AG09309 (cell line): ENCODE measurements around the gene TCF19.

ENCODE experiments used
- DNase-seq: peaks from one replicate; pipeline ENCODE4 v3.0.0-alpha.2; 2010; ENCODE audit warnings: low read depth
- H3K4me3 ChIP-seq: 2 replicates; pipeline ENCODE4 v1.5.1; 2011; ENCODE audit warnings: mild to moderate bottlenecking, low read depth, low read length, moderate library complexity; ENCODE audit not compliant: control insufficient read depth
- TF ChIP-seq, protein P1 (sequence below): IDR thresholded peaks from 2 replicates; pipeline ENCODE4 v1.5.1; 2011; ENCODE audit warnings: mild to moderate bottlenecking, low read depth, low read length, inconsistent platforms; ENCODE audit not compliant: insufficient read depth, control insufficient read depth; ENCODE audit errors: missing control alignments

Gene TCF19

DNA sequence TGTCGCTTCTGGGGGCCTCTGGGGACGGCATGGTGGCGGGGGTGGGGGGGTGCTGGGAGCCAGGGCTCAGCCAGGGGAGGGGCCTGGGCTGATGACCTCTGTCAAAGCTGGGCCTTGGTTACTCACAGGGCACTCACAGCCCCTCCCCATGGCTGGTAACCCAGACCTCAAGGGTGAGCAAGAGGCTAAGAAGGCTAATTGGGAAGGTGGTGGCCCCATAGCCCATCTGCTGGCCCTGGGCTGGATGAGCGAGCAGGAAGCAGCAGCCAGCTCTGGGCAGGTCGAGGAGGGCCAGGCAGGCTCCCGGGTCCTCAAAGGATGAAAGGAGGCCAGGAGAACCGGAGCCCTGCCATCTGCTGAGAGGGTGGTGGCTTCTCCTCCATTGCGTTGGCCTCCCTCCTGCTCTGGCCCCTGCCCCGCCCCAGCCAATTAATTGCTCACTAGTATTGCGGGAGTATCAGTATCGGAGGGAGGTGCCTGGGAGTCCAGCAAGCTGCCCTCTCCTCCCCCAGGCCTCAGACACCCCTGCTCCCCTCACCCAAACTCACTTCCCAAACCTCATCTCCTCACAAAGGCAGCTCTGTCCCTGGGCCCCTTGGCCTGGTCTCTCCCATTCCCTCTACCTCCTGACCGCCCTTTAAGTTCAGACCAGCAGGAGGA, 37.1 kb upstream of the TCF19 start:
- no peak overlapping the region for H3K4me3 ChIP-seq
- TF ChIP-seq, protein P1, sequence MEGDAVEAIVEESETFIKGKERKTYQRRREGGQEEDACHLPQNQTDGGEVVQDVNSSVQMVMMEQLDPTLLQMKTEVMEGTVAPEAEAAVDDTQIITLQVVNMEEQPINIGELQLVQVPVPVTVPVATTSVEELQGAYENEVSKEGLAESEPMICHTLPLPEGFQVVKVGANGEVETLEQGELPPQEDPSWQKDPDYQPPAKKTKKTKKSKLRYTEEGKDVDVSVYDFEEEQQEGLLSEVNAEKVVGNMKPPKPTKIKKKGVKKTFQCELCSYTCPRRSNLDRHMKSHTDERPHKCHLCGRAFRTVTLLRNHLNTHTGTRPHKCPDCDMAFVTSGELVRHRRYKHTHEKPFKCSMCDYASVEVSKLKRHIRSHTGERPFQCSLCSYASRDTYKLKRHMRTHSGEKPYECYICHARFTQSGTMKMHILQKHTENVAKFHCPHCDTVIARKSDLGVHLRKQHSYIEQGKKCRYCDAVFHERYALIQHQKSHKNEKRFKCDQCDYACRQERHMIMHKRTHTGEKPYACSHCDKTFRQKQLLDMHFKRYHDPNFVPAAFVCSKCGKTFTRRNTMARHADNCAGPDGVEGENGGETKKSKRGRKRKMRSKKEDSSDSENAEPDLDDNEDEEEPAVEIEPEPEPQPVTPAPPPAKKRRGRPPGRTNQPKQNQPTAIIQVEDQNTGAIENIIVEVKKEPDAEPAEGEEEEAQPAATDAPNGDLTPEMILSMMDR: no peak
- DNase-seq: no peak

DNA sequence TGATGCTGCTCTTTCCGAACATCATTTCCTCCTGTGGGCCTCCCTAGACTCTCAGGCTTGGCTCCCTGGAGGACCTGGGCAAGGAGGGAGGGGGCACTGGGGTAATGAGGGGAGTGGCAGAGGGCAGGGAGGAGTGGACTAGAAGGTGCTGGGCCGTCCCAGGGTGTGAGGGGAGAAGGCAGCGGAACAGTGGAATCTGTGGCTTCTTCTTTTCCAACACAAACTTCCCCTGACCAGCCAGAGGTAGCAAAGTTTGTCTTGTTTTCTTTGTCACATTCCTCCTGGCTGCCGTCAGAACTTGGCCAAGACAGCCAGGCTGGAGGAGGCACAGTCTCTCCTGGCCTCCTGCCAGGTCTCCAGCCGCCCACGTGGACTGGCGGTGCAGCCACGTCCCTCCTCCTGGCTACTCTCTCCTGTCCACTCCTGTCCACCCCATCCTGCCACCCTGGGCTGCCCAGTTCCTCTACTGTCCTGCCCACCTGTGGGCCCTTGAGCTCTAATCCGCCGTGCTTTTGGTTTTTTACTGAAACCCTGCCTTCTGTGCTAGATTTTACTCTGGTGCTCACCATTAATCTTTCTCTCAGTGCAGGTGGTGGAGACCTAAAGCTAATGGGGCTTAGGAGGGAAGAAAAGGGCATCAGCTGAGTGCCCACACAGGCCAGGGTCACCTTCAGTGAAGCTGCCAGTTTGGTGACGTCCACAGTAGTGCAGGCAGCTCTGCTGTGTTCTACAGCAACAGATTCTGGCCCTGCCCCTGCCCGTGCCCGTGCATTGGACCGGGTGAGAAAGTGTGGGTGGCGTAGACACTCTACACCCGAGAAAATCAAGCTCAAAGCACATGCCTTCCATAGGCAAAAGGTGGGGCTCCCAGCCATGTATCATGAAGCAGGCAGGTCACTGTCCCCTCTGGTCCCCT, 35.3 kb upstream of the TCF19 start:
- peak; percentile 69 for DNase-seq

GRCh38 chr6:31125162-31125561, 33.2 kb upstream of the TCF19 start:
- TF ChIP-seq, protein P1: no peak
- no peak for DNase-seq
- no peak overlapping the region for H3K4me3 ChIP-seq

More for the DNA sequence above, 35.3 kb upstream of the TCF19 start:
- TF ChIP-seq, protein P1: no peak
- no peak overlapping the region; the same call in 1 of the 2 replicates for H3K4me3 ChIP-seq

DNA sequence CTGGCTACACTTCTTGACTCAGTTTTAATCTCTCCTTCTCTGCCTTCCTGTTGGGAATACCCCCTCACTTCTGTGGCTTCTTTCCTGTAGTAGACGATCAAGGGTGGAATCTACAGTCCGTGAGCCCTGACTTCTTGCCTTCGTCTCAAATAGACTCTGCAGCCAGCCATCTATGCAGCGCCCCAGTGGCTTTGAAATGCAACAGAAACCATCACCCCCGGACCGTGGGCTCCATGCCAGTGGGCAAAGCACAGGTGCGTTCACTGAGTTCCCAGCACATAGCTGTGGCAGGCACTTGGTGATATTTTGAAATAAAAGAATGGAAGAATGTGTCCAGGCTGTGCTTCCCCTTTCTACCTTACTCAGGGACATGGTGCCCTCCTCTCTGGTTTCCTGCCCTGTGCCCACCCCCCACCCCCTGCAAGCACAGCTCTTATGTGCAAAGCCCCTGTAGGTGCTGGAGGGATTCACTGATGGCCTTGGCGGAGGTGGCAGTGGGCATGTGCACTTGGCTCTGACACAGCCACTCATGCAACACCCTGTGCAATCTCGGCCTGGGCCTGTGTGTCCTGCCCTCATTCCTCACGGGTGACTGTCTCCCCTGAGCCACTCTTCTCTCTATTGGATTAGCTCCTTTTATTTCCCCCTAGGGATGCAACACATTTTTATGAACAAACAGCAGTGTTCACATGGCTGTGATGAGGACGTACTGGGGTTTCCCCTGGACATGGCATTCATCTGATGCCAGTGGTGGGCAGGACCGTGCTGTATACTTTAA, 32.6 kb upstream of the TCF19 start:
- no peak overlapping the region for H3K4me3 ChIP-seq
- DNase-seq: peak; percentile 72
- TF ChIP-seq, protein P1: no peak

- no peak for DNase-seq
- H3K4me3 ChIP-seq: no peak overlapping the region
- TF ChIP-seq, protein P1: no peak
These were observed 31.8 kb upstream of the TCF19 start for GRCh38 chr6:31126396-31127175.
